Aorta (tissue), 5 donors: ENCODE data around the gene LRIG1. TPM values are rescaled to one million over a fixed set of nuclear protein-coding genes. Genes with fewer than 3 reads are reported as not detected.

Source experiments
- ATAC-seq: fragments of 200-7000 bp; cut with Tn5 transposase; one replicate; pipeline ENCODE4 v1.9.1; 2022; ENCODE audit warnings: moderate library complexity; ENCODE audit not compliant: low FRiP score
- DNase-seq, 2 donors: peaks; one replicate each; pipeline ENCODE4 v3.0.0-alpha.2; 2020
- H3K27ac ChIP-seq, 2 donors: one replicate each; pipeline ENCODE4 v1.5.1; 2013; ENCODE audit warnings: low read length in 2 of 2, mild to moderate bottlenecking in 2 of 2, moderate library complexity in 2 of 2, control low read depth in 1 of 2, inconsistent platforms in 1 of 2, low read depth in 1 of 2
- H3K27me3 ChIP-seq, 2 donors: one replicate each; pipeline ENCODE4 v1.6.1; 2013; ENCODE audit warnings: control low read depth in 1 of 2, low read length in 1 of 2, mild to moderate bottlenecking in 1 of 2, moderate library complexity in 1 of 2; ENCODE audit not compliant: insufficient read depth in 2 of 2, control insufficient read depth in 1 of 2
- H3K36me3 ChIP-seq, 2 donors: one replicate each; pipeline ENCODE4 v1.6.1; 2013; ENCODE audit warnings: control low read depth in 1 of 2, low read length in 1 of 2, mild to moderate bottlenecking in 1 of 2; ENCODE audit not compliant: insufficient read depth in 2 of 2, control insufficient read depth in 1 of 2
- H3K4me1 ChIP-seq, 2 donors: one replicate each; pipeline ENCODE4 v1.6.1; 2013; ENCODE audit warnings: low read length in 2 of 2, control low read depth in 1 of 2, mild to moderate bottlenecking in 1 of 2, moderate library complexity in 1 of 2; ENCODE audit not compliant: insufficient read depth in 2 of 2, control insufficient read depth in 1 of 2
- H3K4me3 ChIP-seq, 2 donors: one replicate each; pipeline ENCODE4 v1.5.1; 2013; ENCODE audit warnings: low read length in 2 of 2, control low read depth in 1 of 2, mild to moderate bottlenecking in 1 of 2
- H3K9me3 ChIP-seq: one replicate; pipeline ENCODE4 v1.6.1; 2013; ENCODE audit warnings: mild to moderate bottlenecking, low read length; ENCODE audit not compliant: control insufficient read depth
- WGBS, 2 donors: extraction: QIAGEN DNeasy Blood & Tissue Kit; methylation state at CpG; one replicate each; pipeline ENCODE4 v1.1.7; 2013; 5-methylcytosine and 5-hydroxymethylcytosine counted together
- intact Hi-C, 2 donors: fragments of 100-400 bp; cut with DNase I; formaldehyde crosslinking; loops; one replicate each; pipeline versions ENCODE4 v1.14.2 to v1.15.0; 2022
- polyA plus RNA-seq, 2 donors: library from polyadenylated mRNA; stranded (reverse); fragments of 200-250 nt; gene quantifications; one replicate each; pipeline ENCODE4 v1.2.3, GENCODE V29; 2013
- total RNA-seq, 2 donors: library from RNA; stranded (reverse); fragmentation: NEBNext Ultra II Directional; extraction: Animal tissue kit (Norgen Biotek cat#: 25700); gene quantifications; one replicate each; pipeline ENCODE4 v1.2.1, GENCODE V29; 2021
- donor health status: healthy with polysubstance abuse.
- donor health status: Bipolar disorder and iron deficiency.
- donor health status: DM: no; HTN: no; CAD: no.
- donor health status: DM: no; HTN: no; CAD: no.
- donor health status: DM: yes; HTN: yes; CAD: no.

LRIG1 gene
- total and polyA plus RNA-seq, 4 donors = 15.0 to 115 (median 68.9) TPM

GRCh38 chr3:66465587-66465986 lies 35.2 kb downstream of the LRIG1 start:
- Histone ChIP-seq H3K36me3 (no peaks in the 10 kb centered on the region), H3K4me3 (no peak overlapping the region), H3K9me3 (no peaks in the 10 kb centered on the region), H3K27ac (no peak overlapping the region), H3K27me3 (no peaks in the 10 kb centered on the region), H3K4me1 (peaks cover 0 to 15% of the 10 kb centered on the region in 2 donors)
- no peak for DNase-seq
- 92 to 96% methylated on average over 4 of the region's 4 CpGs for WGBS, 2 donors
- intact Hi-C loops = no loop called here
- no peak for ATAC-seq

- no peaks in the 10 kb centered on the region for H3K9me3 ChIP-seq
- ATAC-seq (no peak), DNase-seq (no peak)
- intact Hi-C loops = no loop called here
- H3K27me3 ChIP-seq = no peaks in the 10 kb centered on the region
- peaks cover 0 to 15% of the 10 kb centered on the region in 2 donors for H3K4me1 ChIP-seq
- no peak overlapping the region for H3K4me3 ChIP-seq
- no peak overlapping the region for H3K27ac ChIP-seq
- WGBS, 2 donors = 76 to 83% methylated on average over 3 of the region's 3 CpGs
- no peaks in the 10 kb centered on the region for H3K36me3 ChIP-seq
Observed at GRCh38 chr3:66465034-66465433, 35.8 kb downstream of the LRIG1 start.

GRCh38 chr3:66464512-66464894 lies 36.3 kb downstream of the LRIG1 start:
- ATAC-seq (peak; percentile 34), DNase-seq (no peak)
- Histone ChIP-seq H3K9me3 (no peaks in the 10 kb centered on the region), H3K27ac (no peak overlapping the region), H3K36me3 (no peaks in the 10 kb centered on the region), H3K4me1 (peaks cover 0 to 15% of the 10 kb centered on the region in 2 donors), H3K4me3 (no peak overlapping the region), H3K27me3 (no peaks in the 10 kb centered on the region)
- 58 to 62% methylated on average over 3 of the region's 3 CpGs for WGBS, 2 donors
- intact Hi-C loops = no loop called here

GRCh38 chr3:66463730-66464511 lies 36.9 kb downstream of the LRIG1 start:
- 51 to 53% methylated on average over 9 of the region's 9 CpGs for WGBS, 2 donors
- DNase-seq (no peak), ATAC-seq (no peak)
- Histone ChIP-seq H3K4me1 (peaks cover 0 to 11% of the 10 kb centered on the region in 2 donors), H3K9me3 (no peaks in the 10 kb centered on the region), H3K4me3 (no peak overlapping the region), H3K36me3 (no peaks in the 10 kb centered on the region), H3K27ac (no peak overlapping the region), H3K27me3 (no peaks in the 10 kb centered on the region)
- intact Hi-C loops = no loop called here

- Histone ChIP-seq H3K4me3 (no peak overlapping the region), H3K9me3 (no peaks in the 10 kb centered on the region), H3K4me1 (peaks cover 0 to 11% of the 10 kb centered on the region in 2 donors), H3K27ac (peak overlapping the region; percentile 23 to 59), H3K27me3 (no peaks in the 10 kb centered on the region), H3K36me3 (no peaks in the 10 kb centered on the region)
- WGBS, 2 donors = 46 to 48% methylated on average over 7 of the region's 7 CpGs
- no peak for DNase-seq
- intact Hi-C loops = no loop called here
- ATAC-seq = no peak
Observed at GRCh38 chr3:66463054-66463631, 37.7 kb downstream of the LRIG1 start.

- Histone ChIP-seq H3K27ac (peak overlapping the region; percentile 5 to 17), H3K4me1 (peaks cover 0 to 3% of the 10 kb centered on the region in 2 donors), H3K4me3 (no peak overlapping the region), H3K27me3 (no peaks in the 10 kb centered on the region), H3K9me3 (no peaks in the 10 kb centered on the region), H3K36me3 (no peaks in the 10 kb centered on the region)
- no peak for DNase-seq
- ATAC-seq = no peak
- intact Hi-C loops = no loop called here
- WGBS, 2 donors = 49 to 50% methylated on average over 4 of the region's 4 CpGs
Observed at GRCh38 chr3:66457252-66457651, 43.6 kb downstream of the LRIG1 start.

- 7 to 10% methylated on average over 10 of the region's 10 CpGs for WGBS, 2 donors
- intact Hi-C loops = no loop called here
- Histone ChIP-seq H3K36me3 (no peaks in the 10 kb centered on the region), H3K9me3 (no peaks in the 10 kb centered on the region), H3K27me3 (no peaks in the 10 kb centered on the region), H3K4me3 (no peak overlapping the region), H3K27ac (peak overlapping the region; percentile 5 to 94), H3K4me1 (peaks cover 0 to 3% of the 10 kb centered on the region in 2 donors)
- peak in 1 of 2 donors; percentile 60 for DNase-seq
- ATAC-seq = peak; percentile 62
Observed at GRCh38 chr3:66456711-66457173, 44.1 kb downstream of the LRIG1 start.

- Histone ChIP-seq H3K27me3 (no peaks in the 10 kb centered on the region), H3K36me3 (no peaks in the 10 kb centered on the region), H3K4me1 (peaks cover 3 to 4% of the 10 kb centered on the region in 2 donors), H3K9me3 (no peaks in the 10 kb centered on the region), H3K27ac (peak overlapping the region; percentile 10 to 86), H3K4me3 (no peak overlapping the region)
- intact Hi-C loops = loop anchor here in 1 of 2 donors (5.0 kb wide), 2 partner anchors 33 to 37 kb away; no protein-coding TSS in a partner anchor
- ATAC-seq = no peak
- no peak for DNase-seq
- WGBS, 2 donors = 37 to 38% methylated on average over 8 of the region's 8 CpGs
Observed at GRCh38 chr3:66454464-66454859, 46.4 kb downstream of the LRIG1 start.
